Measurements from ENCODE around the gene HHATL.

DNA sequence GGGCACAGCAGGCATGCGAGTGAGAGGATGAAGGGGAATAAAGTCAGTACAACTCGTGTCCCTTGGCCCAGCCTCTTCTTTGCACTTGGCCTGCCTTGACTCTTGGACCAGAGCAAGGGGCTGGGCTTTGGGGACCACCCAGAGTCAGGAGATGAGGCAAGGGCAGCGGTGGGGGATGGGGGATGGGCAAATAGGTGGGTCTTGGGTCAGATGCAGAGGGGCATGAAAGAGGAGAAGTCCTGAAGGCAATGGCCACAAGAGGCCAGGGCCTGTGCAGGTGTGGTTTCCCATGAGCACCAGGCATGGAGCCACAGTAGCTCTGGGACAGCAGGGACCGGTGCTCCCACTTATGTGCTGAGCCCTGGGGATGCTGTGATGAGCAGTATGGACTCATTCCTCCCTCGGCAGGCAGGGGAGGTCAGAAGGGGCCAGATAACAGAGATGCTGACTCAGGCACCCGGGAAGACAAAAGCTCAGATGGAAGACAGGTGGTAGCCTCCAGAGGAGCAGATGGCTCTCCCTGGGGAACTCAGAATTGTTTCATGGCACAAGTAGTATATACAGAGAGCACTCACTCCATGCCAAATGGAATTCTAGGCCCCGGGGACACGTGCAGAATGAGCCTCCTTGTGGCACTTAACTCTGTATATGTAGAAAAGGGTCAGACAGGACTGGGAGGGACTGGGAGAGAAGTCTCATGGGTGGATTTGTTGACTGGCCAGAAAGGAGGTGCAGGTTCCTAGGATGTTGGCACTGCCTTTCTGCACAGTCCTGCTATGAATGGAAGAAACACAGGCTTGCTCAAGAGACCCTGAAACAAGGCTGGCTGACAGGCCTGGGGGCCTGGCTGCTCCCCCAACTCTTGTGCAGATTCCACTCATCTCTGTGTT, 34.8 kb downstream of the HHATL start:
- TF ChIP-seq CTCF (IDR thresholded peaks at IDR 0.05) (no peak), POLR2A (IDR thresholded peaks at IDR 0.05) (no peak)

Data from uterus (tissue), 2 donors.